HepG2 (cell line): Measurements from ENCODE around the gene GALC.

Experiments used
- CTCF ChIP-seq: sonication (generic); formaldehyde crosslinking; IDR thresholded peaks from 2 replicates; pipeline ENCODE4 v1.5.0; 2020; ENCODE audit warnings: mild to moderate bottlenecking, missing genetic modification reagents, moderate library complexity
- EP300 ChIP-seq, 3 experiments: sonication (generic) in 1 of 3; formaldehyde crosslinking in 1 of 3; IDR thresholded peaks; 2 replicates each; pipeline versions ENCODE4 v1.5.1 to v1.6.1; 2011 to 2020; ENCODE audit warnings: low read depth in 2 of 3, low read length in 2 of 3, borderline replicate concordance in 1 of 3, improper control_type of control experiment in 1 of 3, mild to moderate bottlenecking in 1 of 3, missing genetic modification reagents in 1 of 3, moderate library complexity in 1 of 3
- EZH2 ChIP-seq: conservative IDR thresholded peaks from 2 replicates; pipeline ENCODE4 v1.6.1; 2012; ENCODE audit warnings: mild to moderate bottlenecking, low read depth, low read length, moderate library complexity
- MZF1 ChIP-seq: sonication (generic); formaldehyde crosslinking; IDR thresholded peaks from 2 replicates; pipeline ENCODE4 v1.8.1; 2023; ENCODE audit warnings: mild to moderate bottlenecking, missing genetic modification reagents, borderline replicate concordance
- NFE2L2 ChIP-seq: fragments of 150-350 bp; IDR thresholded peaks from 2 replicates; pipeline ENCODE4 v1.6.1; 2014; ENCODE audit warnings: low read length
- POLR2A ChIP-seq, 2 experiments: IDR thresholded peaks; 2 replicates each; pipeline ENCODE4 v1.6.1; 2011; ENCODE audit warnings: low read depth in 2 of 2, low read length in 2 of 2, mild to moderate bottlenecking in 1 of 2, moderate library complexity in 1 of 2; ENCODE audit not compliant: insufficient read depth in 1 of 2
- TAF1 ChIP-seq: sonication (generic); formaldehyde crosslinking; IDR thresholded peaks from 2 replicates; pipeline ENCODE4 v1.4.0; 2020; ENCODE audit warnings: missing genetic modification reagents
- TCF12 ChIP-seq, 2 experiments: fragments of 450-650 bp in 1 of 2; sonication (generic) in 1 of 2; formaldehyde crosslinking in 1 of 2; IDR thresholded peaks; 2 replicates each; pipeline versions ENCODE4 v1.6.1 to v1.8.0; 2017 to 2022; ENCODE audit warnings: antibody characterized with exemption in 1 of 2, mild to moderate bottlenecking in 1 of 2, missing genetic modification reagents in 1 of 2, moderate library complexity in 1 of 2
- ZNF335 ChIP-seq: sonication (generic); formaldehyde crosslinking; IDR thresholded peaks from 2 replicates; pipeline ENCODE4 v1.4.0; 2020; ENCODE audit warnings: missing genetic modification reagents
- ZNF619 ChIP-seq: sonication (generic); formaldehyde crosslinking; IDR thresholded peaks from 2 replicates; pipeline ENCODE4 v1.4.0; 2020; ENCODE audit warnings: mild to moderate bottlenecking, missing genetic modification reagents

GRCh38 chr14:87989221-87989955 is 3.6 kb downstream of the GALC start:
- TF ChIP-seq TAF1 (CRISPR knock-in tag) (no peak), ZNF619 (CRISPR knock-in tag) (no peak), NFE2L2 (no peak), CTCF (no peak), EP300 (IDR thresholded peaks at IDR 0.05; ENCODE audit: low read depth in 2 of 2, low read length in 2 of 2) (no peak), EP300 (CRISPR knock-in tag; IDR thresholded peaks at IDR 0.05; ENCODE audit: borderline replicate concordance) (no peak), MZF1 (CRISPR knock-in tag) (no peak), POLR2A (IDR thresholded peaks at IDR 0.05; ENCODE audit: insufficient read depth in 1 of 2, low read depth in 2 of 2, low read length in 2 of 2) (no peak), EZH2 (no peak), ZNF335 (no peak), TCF12 (IDR thresholded peaks at IDR 0.05) (no peak), TCF12 (CRISPR knock-in tag; IDR thresholded peaks at IDR 0.05) (no peak)
